Renal pelvis (tissue), 4 donors: ENCODE data around the gene BICRA. TPM values are rescaled to one million over a fixed set of nuclear protein-coding genes. Genes with fewer than 3 reads are reported as not detected.
"Not testable (repeated sequence)": the region's sequence is repeated elsewhere in the genome, so short reads cannot be mapped to it uniquely, and the experiment has no call there.

Experiments
- DNase-seq: peaks from one replicate; pipeline ENCODE4 v3.0.0-alpha.2; 2013
- polyA plus RNA-seq, 3 donors: library from polyadenylated mRNA; unstranded; fragments of 120-200 nt; gene quantifications; one replicate each; pipeline ENCODE4 v1.2.1, GENCODE V29; 2013; ENCODE audit not compliant: insufficient read length in 3 of 3

BICRA gene
- polyA plus RNA-seq, 3 donors = 14.1 to 19.7 (median 17.1) TPM

DNA sequence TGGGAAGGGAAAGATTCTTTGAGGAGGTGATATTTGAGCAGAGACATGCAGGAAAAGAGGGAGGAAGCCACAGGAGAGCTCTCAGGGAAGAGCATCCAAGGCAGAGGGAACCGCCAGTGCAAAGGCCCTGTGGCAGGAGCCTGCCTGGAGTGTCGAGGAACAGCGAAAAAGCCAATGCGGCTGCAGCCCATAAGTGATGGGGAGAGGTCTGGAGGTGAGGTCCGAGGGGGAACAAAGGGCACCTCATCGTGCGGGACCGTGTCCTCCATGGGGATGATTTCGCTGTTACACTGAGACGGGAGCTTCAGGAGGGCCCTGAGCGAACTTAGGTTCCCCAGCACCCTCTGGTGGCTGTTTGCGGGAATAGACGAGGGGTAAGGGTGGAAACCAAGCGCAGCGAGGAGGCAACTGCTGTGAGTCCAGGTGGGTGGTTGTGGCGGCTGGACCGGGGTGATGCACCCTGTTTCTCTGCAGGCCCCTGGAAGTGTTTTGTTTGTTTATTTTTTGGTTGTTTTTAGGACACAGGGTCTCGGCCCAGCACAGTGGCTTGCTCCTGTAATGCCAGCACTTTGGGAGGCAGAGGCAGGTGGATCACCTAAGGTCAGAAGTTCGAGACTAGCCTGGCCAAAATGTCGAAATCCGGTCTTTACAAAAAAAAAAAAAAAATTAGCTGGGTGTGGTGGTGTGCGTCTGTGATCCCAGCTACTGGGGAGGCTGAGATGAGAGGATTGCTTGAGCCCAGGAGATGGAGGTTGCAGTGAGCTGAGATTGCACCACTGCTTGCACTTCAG is 98.4 kb downstream of the BICRA start:
- DNase-seq = peak; percentile 57

DNA sequence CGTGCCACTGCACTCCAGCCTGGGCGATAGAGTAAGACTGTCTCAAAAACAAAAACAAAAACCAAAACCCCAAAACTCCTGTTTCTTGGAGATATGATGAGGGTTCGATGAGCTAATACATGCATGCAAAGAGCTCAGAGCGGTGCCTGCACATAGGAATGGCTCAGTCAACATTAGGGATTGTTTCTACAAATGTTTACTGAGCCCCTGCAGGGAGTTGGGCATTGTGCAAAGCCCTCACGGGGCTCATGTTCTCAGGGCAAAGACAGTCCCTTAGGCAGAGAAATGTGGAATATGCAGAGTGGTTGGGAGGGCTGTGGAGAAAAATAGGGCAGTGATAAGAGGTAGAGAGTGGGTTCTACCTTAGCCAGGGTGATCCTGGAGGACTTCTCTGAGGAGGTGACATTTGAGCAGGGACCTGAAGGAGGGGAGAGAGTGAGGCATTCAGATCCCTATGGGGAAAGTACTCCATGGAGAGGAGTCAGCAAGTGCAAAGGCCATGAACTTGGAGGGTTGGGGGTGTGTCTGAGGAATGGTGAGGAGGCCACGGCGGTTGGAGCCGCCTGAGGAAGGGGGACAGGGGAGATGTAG is 102.8 kb downstream of the BICRA start:
- DNase-seq = no peak

DNA sequence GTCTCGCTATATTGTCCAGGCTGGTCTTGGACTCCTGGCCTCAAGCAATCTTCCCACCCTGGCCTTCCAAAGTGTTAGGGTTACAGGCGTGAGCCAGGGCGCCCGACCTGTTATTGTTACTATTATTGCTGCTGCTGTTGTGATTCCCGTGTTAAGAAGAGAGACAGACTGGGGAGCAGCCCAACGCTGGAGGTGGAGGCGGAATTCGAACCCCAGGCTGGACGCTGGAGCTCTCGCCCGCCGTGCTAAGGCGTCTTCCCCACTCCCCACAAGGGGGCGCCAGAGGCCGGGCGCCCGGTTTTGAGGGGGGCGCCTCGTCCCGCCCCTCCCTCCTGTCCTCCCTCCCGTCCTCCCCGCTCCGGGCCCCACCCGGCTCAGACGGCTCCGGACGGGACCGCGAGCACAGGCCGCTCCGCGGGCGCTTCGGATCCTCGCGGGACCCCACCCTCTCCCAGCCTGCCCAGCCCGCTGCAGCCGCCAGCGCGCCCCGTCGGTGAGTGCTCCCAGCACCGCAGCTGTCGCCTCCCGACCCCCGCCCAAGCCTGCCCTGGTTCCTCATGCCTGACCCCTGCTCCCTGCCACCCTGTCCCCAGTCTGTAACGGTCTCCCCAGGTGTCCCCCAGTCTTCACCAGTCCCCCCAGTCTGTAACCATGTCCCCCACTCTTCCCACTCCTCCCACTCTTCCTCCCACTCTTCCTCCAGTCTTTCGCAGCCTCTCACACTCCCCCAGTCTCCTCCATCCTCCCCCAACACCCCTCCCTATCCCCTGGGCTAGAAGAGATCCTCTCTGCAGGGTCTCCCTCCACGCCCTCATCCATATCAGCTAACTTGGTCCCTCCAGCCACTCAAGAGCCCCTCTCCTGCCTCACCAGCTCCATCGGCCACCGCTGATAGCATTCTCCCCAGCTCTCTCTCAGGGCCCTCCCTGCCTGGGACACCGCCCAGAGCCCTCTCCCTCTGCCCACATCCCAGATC is 104.4 kb downstream of the BICRA start, which contains the start of gene EHD2:
TSS of gene EHD2 (plus strand) at position 377 of the 976 bp plus-strand sequence. CDS start 3,191 bp downstream, outside the sequence.
- peak; percentile 42 for DNase-seq

DNA sequence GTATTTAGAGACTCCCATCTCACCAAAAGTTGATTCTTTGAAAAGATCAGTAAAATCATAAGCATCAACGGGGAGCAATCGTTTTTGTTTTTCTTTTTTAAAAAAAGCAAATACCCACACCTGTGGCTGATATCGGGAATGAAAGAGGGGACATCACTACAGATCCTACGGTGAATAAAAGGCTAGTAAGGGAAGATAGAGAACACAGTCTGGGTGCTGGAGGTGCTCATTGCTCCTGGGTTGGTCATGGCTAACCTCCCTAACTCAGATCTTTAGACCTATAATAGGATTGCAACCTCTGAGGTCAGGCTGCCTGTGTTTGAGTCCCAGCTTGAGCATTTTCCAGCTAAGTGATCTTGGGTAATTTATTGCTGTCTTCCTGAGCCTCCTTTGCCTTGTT is 105.4 kb downstream of the BICRA start:
- no peak for DNase-seq

DNA sequence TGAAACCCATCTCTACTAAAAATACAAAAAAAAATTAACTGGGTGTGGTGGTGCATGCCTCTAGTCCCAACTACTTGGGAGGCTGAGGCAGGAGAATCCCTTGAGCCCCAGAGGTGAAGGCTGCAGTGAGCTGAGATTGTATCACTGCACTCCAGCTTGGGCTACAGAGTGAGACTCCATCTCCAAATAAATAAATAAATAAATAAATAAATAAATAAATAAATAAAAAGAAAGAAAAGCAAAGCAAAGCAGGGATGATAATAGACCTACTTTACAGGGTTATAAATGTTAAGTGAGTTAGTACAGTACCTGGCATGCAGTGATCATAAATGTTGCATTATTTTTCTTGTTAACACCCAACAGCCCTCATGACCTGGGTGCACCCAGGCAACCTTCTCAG is 105.9 kb downstream of the BICRA start:
- DNase-seq = not testable (repeated sequence)

DNA sequence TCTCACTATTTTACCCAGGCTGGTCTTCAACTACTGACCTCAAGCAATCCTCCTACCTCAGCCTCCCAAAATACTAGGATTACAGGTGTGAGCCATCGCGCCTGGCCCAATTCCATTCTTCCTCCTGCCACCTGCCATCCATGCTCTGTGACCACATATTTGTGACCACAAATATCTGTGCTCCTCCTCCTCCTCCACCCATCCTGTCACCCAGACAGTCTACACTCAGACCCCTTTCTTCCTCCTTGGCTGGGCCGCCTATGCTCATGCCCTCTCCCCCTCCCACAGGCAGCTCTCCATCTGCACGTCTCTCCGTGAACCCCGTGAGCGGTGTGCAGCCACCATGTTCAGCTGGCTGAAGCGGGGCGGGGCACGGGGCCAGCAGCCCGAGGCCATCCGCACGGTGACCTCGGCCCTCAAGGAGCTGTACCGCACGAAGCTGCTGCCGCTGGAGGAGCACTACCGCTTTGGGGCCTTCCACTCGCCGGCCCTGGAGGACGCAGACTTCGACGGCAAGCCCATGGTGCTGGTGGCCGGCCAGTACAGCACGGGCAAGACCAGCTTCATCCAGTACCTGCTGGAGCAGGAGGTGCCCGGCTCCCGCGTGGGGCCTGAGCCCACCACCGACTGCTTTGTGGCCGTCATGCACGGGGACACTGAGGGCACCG is 107.5 kb downstream of the BICRA start:
- DNase-seq = no peak

DNA sequence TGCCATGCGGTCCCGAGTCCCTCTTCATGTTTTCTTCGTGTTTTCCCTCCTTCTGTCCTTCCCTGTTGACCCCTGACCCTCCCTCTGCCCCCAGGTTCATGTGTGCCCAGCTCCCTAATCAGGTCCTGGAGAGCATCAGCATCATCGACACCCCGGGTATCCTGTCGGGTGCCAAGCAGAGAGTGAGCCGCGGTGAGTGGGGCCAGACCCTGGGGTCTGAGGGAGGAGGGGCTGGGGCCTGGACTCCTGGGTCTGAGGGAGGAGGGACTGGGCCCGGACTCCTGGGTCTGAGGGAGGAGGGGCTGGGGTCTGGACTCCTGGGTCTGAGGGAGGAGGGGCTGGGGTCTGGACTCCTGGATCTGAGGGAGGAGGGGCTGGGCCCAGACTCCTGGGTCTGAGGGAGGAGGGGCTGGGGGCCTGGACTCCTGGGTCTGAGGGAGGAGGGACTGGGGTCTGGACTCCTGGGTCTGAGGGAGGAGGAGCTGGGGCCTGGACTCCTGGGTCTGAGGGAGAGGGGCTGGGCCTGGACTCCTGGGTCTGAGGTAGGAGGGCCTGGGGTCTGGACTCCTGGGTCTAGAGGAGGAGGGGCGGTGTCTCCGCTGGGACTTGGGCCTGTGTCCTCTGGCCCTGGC is 109.6 kb downstream of the BICRA start:
- DNase-seq = not testable (repeated sequence)

DNA sequence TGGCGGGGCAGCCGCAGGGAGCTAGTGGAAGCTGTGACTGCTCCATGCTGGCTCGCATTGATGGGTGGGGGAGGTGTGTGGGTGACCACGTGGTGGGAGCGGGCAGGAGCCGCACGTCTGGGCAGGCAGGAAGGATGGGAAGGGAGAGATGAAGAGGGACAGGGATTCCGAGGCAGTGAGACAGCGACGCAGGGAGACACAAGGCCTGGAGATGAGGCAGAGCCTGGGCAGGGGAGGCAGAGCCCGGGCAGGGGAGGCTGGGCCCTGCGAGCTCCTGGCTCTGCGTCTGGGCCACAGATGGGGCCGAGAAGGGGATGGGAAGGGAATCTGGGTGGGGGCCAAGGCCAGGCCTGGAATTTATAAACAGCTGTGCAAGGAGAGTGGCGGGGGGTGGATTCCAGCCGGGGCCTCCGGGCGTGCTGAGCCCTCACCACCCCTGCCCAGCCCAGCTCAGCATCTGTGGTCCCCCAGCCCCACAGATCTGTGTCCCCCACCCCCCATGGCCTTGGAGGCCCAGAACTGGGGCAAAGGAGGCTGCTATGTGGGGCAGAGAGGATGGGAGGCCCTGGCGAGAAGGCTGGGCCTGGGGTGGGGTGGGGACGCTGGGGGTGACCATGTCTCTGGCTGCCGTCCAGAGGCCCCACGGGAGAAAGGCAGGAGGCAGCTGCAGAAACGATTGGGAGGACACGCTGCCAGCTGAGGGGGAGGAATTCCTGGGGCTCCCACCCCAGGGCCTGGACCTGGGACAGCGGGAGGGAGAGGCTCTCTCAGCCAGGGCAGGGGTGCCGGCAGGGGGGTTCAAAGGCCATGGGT is 110.3 kb downstream of the BICRA start:
- DNase-seq = peak; percentile 77

DNA sequence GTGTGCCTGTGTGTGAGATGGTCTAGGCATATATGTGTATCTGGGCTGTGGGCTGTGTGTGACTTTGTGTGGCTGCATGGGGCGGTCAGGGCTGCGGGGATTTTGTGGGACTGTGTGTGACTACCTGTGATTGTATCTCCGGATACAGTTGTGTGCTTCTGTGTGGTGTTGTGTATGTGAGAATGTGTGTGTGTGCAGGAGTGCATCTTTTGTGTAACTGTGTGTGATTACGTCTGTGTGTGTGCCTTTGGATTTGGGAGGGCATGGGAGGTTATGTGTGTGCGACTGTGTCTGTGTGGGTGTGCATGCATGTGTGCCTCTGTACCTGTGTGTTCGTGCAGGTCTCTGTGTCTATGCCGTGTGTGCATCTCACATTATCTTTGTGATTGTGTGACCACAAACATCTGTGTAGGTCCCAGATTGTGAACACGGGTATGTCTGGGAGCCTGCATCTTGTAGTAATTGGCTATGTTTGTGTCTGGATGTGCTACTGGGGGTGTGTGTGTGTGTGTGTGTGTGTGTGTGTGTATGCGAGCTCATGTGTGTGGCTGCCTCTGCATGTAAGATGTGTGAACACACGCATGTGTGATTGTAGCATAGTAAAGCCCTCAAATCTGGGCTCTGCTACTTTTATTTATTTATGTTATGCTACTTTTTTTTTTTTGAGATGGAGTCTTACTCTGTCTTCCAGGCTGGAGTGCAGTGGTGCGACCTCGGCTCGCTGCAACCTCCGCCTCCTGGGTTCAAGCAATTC is 111.9 kb downstream of the BICRA start:
- no peak for DNase-seq

DNA sequence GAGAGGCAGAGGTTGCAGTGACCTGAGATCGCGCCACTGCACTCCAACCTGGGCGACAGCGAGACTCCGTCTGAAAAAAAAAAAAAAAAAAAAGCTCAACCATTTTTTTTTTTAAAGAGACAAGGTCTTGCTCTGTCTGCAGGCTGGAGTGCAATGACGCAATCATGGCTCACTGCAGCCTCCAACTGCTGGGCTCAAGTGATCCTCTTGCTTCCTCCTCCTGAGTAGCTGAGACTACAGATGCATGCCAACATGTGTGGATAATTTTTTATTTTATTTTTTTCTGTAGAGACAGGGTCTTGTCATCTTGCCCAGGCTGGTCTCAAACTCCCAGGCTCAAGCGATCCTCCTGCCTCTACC is 114.6 kb downstream of the BICRA start:
- no peak for DNase-seq

DNA sequence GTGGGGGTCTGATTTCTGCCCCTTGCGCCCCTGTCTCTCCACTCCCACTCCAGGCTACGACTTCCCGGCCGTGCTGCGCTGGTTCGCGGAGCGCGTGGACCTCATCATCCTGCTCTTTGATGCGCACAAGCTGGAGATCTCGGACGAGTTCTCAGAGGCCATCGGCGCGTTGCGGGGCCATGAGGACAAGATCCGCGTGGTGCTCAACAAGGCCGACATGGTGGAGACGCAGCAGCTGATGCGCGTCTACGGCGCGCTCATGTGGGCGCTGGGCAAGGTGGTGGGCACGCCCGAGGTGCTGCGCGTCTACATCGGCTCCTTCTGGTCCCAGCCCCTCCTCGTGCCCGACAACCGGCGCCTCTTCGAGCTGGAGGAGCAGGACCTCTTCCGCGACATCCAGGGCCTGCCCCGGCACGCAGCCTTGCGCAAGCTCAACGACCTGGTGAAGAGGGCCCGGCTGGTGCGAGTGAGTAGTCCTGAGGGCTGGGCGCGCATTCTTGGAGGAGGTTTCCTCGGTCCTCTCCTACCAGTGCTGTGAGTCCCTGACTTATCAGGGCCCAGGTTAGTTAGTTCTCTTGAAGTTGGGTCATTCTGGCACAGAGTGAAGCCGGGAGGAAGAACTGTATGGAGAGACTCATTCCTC is 116.9 kb downstream of the BICRA start:
- DNase-seq = no peak

DNA sequence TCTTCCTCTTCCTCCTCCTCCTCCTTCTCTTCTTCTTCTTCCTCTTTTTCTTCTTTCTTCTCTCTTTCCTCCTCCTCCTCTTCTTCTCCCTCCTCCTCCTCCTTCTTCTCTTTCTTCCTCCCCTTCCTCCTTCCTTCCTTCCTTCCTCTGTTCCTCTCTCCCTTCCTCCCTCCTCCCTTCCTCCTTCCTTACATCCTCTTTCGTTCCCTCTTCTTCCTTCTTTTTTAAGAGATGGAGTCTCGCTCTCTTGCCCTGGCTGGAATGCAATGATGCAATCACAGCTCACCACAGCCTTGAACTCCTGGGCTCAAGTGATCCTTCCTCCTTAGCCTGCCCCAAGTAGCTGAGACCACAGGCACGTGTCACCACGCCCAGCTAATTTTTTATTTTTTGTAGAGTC is 117.5 kb downstream of the BICRA start:
- no peak for DNase-seq

DNA sequence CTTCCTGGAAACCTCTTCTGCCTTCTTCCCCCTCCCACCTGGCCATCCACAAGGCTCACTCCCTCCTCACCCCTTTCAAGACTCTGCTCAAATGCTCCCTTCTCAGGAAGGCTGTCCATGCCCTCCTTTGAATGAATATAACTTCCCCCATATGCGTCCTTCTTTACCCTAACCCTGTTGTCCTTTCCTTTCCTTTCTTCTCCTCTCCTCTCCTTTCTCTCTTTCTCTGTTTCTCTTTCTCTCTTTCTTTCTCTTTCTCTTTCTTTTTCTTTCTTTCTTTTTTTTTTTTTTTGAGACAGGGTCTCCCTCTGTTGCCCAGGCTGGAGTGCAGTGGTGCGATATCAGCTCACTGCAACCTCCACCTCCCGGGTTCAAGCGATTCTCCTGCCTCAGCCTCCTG is 119.4 kb downstream of the BICRA start:
- not testable (repeated sequence) for DNase-seq

DNA sequence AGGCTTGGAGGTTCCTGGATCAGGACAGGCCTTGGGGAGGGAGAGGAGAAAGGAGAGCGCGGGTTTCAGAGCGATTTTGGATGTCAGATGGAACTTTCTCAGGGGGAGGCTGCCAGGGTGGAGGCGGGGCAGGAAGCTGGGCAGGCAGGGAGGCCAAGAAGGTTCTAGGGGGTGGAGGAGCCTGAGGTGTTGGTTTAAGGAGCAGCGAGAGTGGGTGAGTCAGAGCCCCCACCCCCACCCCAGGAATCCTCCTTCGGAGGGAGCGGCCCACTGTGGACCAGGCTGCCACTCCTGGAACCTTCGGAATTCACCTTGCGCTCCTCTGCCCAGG is 120.5 kb downstream of the BICRA start:
- no peak for DNase-seq

DNA sequence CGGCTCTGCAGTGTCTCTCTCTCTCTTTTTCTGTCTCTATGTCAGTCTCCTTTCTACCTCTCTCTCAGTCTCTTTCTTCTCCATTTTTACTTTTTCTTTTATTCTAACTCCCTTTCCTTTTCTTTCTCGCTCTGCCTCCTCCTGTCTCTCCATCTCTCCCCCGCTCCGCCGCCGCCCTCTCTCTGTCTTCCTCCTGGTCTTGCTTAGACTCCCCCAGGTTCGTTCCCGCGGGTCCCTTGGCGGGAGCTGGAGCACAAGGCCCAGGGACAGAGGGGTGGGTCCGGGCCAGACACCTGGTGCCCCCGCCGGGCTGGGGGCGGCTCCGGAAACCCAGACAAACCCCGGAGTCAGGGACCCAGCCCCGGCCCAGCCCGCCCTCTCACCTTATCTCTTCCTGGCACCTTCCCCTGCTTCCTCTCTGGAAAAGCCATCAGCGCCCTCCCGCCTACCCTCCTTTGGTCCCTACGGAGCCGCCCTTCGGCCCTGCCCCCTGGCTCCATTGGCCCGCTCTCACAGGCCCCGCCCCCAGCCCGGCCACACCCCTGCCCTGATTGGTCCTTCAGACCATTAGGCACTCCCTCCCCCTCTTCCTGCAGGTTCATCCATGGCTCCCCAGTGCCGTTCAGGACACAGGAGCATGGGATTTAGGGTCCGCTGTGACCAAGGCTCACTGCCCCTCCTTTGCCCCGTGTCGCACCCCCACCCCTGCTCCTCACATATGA is 121.0 kb downstream of the BICRA start:
- DNase-seq = no peak

DNA sequence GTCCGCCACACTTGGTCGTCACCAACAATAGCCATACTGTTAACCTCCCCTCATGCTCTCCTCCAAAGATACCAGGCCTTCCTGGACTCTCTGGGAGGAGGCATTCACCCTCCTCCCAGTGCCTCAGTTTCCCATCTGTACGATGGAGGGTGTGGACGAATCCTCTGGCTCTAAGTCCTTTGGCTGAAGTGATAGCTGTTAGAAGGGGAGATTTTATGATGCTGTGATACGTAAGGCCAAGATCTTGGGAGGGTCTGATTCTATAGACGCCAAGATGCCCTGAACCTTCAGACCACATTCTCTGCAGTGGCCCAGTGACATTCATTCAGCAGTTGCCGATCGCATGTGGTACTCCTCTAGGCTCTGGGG is 121.6 kb downstream of the BICRA start:
- DNase-seq = no peak

DNA sequence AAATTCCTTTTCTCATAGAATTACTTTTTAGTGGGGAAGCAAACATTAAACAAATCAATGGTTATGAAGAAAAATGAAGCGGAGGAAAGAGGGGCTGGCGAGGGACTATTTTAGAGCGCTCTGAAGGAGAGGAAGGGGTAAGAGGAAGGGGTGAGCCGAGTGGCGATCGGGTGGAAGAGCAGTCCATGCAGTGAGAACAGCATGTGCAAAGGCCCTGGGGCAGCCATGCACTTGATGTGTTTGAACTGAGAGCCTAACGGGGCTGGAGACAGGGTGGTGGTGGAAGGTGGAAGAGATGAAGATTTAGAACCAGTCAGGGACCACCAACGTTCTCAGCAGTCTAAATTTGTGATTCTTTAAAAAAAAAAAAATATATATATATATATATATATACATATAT is 122.0 kb downstream of the BICRA start:
- no peak for DNase-seq

DNA sequence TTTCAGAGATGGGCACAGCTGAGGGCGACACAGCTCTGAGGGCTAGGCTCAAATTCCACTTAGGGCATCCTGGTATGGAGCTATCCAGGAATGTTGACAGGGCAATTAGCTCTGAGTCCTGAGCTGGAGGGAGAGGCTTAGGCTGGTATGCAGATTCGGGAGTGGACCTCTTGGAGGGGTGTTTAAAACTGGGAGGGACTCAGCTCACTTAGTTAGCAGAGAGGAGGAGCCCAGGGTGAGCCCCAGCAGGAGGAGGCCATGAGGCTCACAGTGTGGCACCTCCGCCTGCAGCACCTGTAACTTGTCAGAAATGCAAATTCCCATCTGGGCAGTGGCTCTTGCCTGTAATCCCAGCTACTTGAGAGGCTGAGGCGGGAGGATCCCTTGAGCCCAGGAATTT is 126.2 kb downstream of the BICRA start:
- DNase-seq = no peak
